ENCODE data around the gene GFI1B.

DNA sequence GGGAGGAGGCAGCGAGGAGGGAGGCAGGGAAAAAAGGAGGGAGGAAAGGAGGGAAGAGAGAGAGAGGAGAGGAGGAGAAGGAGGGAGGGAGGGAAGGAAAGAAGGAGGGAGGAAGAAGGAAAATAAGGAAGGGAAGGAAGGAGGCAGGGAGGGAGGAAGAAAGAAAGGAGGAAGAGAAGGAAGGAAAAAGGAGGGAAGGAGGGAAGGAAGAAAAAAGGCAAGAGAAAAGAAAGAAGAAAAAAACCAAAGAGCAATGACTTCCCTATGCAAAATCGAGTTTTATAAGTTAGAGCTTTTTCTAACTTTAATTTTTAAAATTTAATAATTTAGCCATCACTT lies 413 bp upstream of the GFI1B start:
- TF ChIP-seq, protein P1, sequence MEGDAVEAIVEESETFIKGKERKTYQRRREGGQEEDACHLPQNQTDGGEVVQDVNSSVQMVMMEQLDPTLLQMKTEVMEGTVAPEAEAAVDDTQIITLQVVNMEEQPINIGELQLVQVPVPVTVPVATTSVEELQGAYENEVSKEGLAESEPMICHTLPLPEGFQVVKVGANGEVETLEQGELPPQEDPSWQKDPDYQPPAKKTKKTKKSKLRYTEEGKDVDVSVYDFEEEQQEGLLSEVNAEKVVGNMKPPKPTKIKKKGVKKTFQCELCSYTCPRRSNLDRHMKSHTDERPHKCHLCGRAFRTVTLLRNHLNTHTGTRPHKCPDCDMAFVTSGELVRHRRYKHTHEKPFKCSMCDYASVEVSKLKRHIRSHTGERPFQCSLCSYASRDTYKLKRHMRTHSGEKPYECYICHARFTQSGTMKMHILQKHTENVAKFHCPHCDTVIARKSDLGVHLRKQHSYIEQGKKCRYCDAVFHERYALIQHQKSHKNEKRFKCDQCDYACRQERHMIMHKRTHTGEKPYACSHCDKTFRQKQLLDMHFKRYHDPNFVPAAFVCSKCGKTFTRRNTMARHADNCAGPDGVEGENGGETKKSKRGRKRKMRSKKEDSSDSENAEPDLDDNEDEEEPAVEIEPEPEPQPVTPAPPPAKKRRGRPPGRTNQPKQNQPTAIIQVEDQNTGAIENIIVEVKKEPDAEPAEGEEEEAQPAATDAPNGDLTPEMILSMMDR (IDR thresholded peaks at IDR 0.05) = no peak
- TF ChIP-seq POLR2A (IDR thresholded peaks at IDR 0.05) (no peak), EP300 (IDR thresholded peaks at IDR 0.05) (no peak)
